A549 (cell line): ENCODE measurements around the gene SYK. TPM values are rescaled to one million over a fixed set of nuclear protein-coding genes. Genes with fewer than 3 reads are reported as not detected.

ENCODE experiments used
- ATAC-seq, 2 experiments: fragments of 200-7000 bp in 1 of 2; fragments of >200 bp in 1 of 2; cut with Nextera tagmentation in 1 of 2; cut with Tn5 transposase in 1 of 2; 3 replicates each; pipeline versions ENCODE4 v1.8.0 to v1.9.1; 2018 to 2020; ENCODE audit warnings: mild to moderate bottlenecking in 1 of 2, moderate library complexity in 1 of 2
- CTCF ChIA-PET: fragments of 300-600 bp; sonication (Branson Sonifier 250); formaldehyde crosslinking; extraction: SDS; loops from one replicate; lab custom pipeline; 2021; ENCODE audit warnings: antibody characterized with exemption, inconsistent platforms; lab: Yijun Ruan, JAX
- POLR2A ChIA-PET: fragments of 350-600 bp; formaldehyde crosslinking; extraction: SDS; loops from one replicate; lab custom pipeline; 2021; ENCODE audit warnings: antibody characterized with exemption, inconsistent platforms; lab: Yijun Ruan, JAX
- DNase-seq, 2 experiments: peaks; one replicate each; pipeline versions ENCODE4 v3.0.0 to v3.0.0-alpha.2; 2011 to 2016; ENCODE audit warnings: low read depth in 1 of 2, low spot score in 1 of 2
- FAIRE-seq: peaks from 2 replicates; lab custom pipeline; 2011; peaks lifted over from hg19 to GRCh38; lab: Jason Lieb, UNC
- H3K27ac ChIP-seq, 2 experiments: fragments of >200 bp; sonication (Bioruptor Twin); formaldehyde crosslinking; 3 replicates each; pipeline ENCODE4 v1.5.1; 2016 to 2017
- H3K4me1 ChIP-seq: fragments of >200 bp; sonication (Bioruptor Twin); formaldehyde crosslinking; 3 replicates; pipeline ENCODE4 v1.6.1; 2016
- H3K4me2 ChIP-seq: fragments of >200 bp; sonication (Bioruptor Twin); formaldehyde crosslinking; 3 replicates; pipeline ENCODE4 v1.6.1; 2016
- H3K4me3 ChIP-seq: fragments of >200 bp; sonication (Bioruptor Twin); formaldehyde crosslinking; 3 replicates; pipeline ENCODE4 v1.5.1; 2016
- H3K9me3 ChIP-seq: fragments of >200 bp; sonication (Bioruptor Twin); formaldehyde crosslinking; 3 replicates; pipeline ENCODE4 v1.6.1; 2016
- CBX8 ChIP-seq: fragments of 200-600 bp; sonication (generic); IDR thresholded peaks from 2 replicates; pipeline ENCODE4 v1.6.1; 2016
- FOSB ChIP-seq: fragments of 250-450 bp; sonication (Bioruptor Pico); IDR thresholded peaks from 2 replicates; pipeline ENCODE4 v1.5.0; 2020; ENCODE audit warnings: mild to moderate bottlenecking, moderate library complexity
- GATA3 ChIP-seq: IDR thresholded peaks from 2 replicates; pipeline ENCODE4 v1.6.1; 2012; ENCODE audit warnings: borderline replicate concordance
- HDAC2 ChIP-seq: fragments of 200-600 bp; sonication (generic); IDR thresholded peaks from 2 replicates; pipeline ENCODE4 v1.6.1; 2016
- HOXB13 ChIP-seq: fragments of 250-450 bp; sonication (Bioruptor Pico); IDR thresholded peaks from 2 replicates; pipeline ENCODE4 v1.5.0; 2020; ENCODE audit warnings: low read depth, mild to moderate bottlenecking, moderate library complexity
- HOXB5 ChIP-seq: fragments of 250-450 bp; sonication (Bioruptor Pico); IDR thresholded peaks from 2 replicates; pipeline ENCODE4 v1.5.0; 2020; ENCODE audit warnings: mild to moderate bottlenecking, moderate library complexity
- JUN ChIP-seq, 2 experiments: fragments of >200 bp; sonication (Bioruptor Twin); formaldehyde crosslinking; IDR thresholded peaks; 2 replicates in 1 of 2; 3 replicates in 1 of 2; pipeline ENCODE4 v1.6.1; 2016 to 2017
- JUNB ChIP-seq: fragments of >200 bp; sonication (Bioruptor Twin); formaldehyde crosslinking; IDR thresholded peaks from 2 replicates; pipeline ENCODE4 v1.6.1; 2016
- MAFK ChIP-seq: fragments of 450-650 bp; IDR thresholded peaks from 2 replicates; pipeline ENCODE4 v1.6.1; 2014; ENCODE audit not compliant: partially characterized antibody
- NFE2L2 ChIP-seq: fragments of 150-350 bp; conservative IDR thresholded peaks from 2 replicates; pipeline ENCODE4 v1.6.1; 2014; ENCODE audit warnings: low read length
- POLR2A ChIP-seq: IDR thresholded peaks from 2 replicates; pipeline ENCODE4 v1.6.1; 2012; ENCODE audit warnings: mild to moderate bottlenecking, low read length
- POLR2AphosphoS2 ChIP-seq: conservative IDR thresholded peaks from 2 replicates; pipeline ENCODE4 v1.6.1; 2012; ENCODE audit warnings: low read length, improper control_type of control experiment, inconsistent platforms
- RCOR1 ChIP-seq: fragments of 150-350 bp; IDR thresholded peaks from 2 replicates; pipeline ENCODE4 v1.6.1; 2014; ENCODE audit warnings: antibody characterized with exemption, low read length, low read depth
- RFX5 ChIP-seq: fragments of 450-650 bp; IDR thresholded peaks from 2 replicates; pipeline ENCODE4 v1.7.1; 2014; ENCODE audit warnings: antibody characterized with exemption, mild to moderate bottlenecking, moderate library complexity
- TFCP2L1 ChIP-seq: fragments of 250-450 bp; sonication (Bioruptor Pico); IDR thresholded peaks from 2 replicates; pipeline ENCODE4 v1.5.0; 2021; ENCODE audit warnings: mild to moderate bottlenecking
- TP53 ChIP-seq: fragments of 250-450 bp; sonication (Bioruptor Pico); IDR thresholded peaks from 2 replicates; pipeline ENCODE4 v1.5.0; 2021; ENCODE audit warnings: mild to moderate bottlenecking, moderate library complexity
- ZNF302 ChIP-seq: fragments of 250-450 bp; sonication (Bioruptor Pico); IDR thresholded peaks from 2 replicates; pipeline ENCODE4 v1.9.0; 2021; ENCODE audit warnings: inconsistent platforms, mild to moderate bottlenecking, moderate library complexity
- ZSCAN20 ChIP-seq: fragments of 250-450 bp; sonication (Bioruptor Pico); IDR thresholded peaks from 2 replicates; pipeline ENCODE4 v1.8.0; 2022; ENCODE audit warnings: mild to moderate bottlenecking, moderate library complexity
- WGBS: methylation state at CpG from one replicate; pipeline ENCODE4 v1.1.6; 2017; ENCODE audit errors: missing lambda C conversion rate; 5-methylcytosine and 5-hydroxymethylcytosine counted together
- polyA plus RNA-seq, 4 experiments: library from polyadenylated mRNA; depleted of rRNA in 3 of 4; stranded (reverse); fragments of >200 nt; fragmentation: RNase III in 1 of 4; extraction: RNeasy Plus Mini Kit Qiagen cat#74134 plus additional on column Dnase treatment in 1 of 4; gene quantifications; 2 replicates in 3 of 4; 3 replicates in 1 of 4; pipeline ENCODE4 v1.2.3, GENCODE V29; 2011 to 2017
- TF ChIP-seq, protein P1 (sequence below): IDR thresholded peaks from 2 replicates; pipeline ENCODE4 v1.6.1; 2012
- TF ChIP-seq, protein P2 (sequence below): fragments of 150-350 bp; IDR thresholded peaks from 2 replicates; pipeline ENCODE4 v1.6.1; 2014; ENCODE audit warnings: low read depth, mild to moderate bottlenecking, low read length
- TF ChIP-seq, protein P3 (sequence below): fragments of 450-650 bp; IDR thresholded peaks from 2 replicates; pipeline ENCODE4 v1.6.1; 2014; ENCODE audit warnings: antibody characterized with exemption
- TF ChIP-seq, protein P4 (sequence below): fragments of >200 bp; sonication (Bioruptor Twin); formaldehyde crosslinking; IDR thresholded peaks from 2 replicates; pipeline ENCODE4 v1.6.1; 2016
- TF ChIP-seq, protein P5 (sequence below): fragments of >200 bp; sonication (Bioruptor Twin); formaldehyde crosslinking; IDR thresholded peaks from 3 replicates; pipeline ENCODE4 v1.5.1; 2016

Gene SYK
- polyA plus RNA-seq, 2 of the 4 experiments (the other 2 are of a cell fraction) = 0.01 to 0.03 TPM

DNA sequence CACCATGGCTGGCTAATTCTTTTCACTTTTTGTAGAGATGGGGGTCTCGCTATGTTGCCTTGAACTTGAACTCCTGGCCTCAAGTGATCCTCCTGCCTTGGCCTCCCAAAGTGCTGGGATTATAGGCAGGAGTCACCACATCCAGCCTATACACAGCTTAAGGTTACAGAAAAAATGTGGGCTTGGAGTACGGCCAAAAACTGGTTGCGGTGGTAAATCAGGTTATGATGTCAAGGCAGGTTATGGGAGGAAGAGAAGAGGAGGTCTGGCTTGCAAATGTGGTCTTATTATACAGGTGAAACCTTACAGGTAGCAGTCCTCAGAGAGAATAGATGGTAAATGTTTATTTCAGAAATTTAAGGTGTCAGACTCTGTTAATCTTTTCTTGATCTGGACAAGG, 30.7 kb upstream of the SYK start:
- ChIA-PET CTCF (no interaction called here), POLR2A (interaction anchor here (0.5 kb wide), 1 partner anchor 1166 kb away, joined by 10 read pairs; the partner anchor contains the start of gene GADD45G)
- FAIRE-seq (no peak), DNase-seq (no peak), ATAC-seq (no peak)
- 2% methylated on average over 3 of the region's 3 CpGs for WGBS
- Histone ChIP-seq H3K9me3 (peaks cover 10% of the 10 kb centered on the region; the same call in 2 of the 3 replicates), H3K4me3 (no peak overlapping the region), H3K27ac (no peak overlapping the region), H3K4me2 (no peak overlapping the region), H3K4me1 (no peaks in the 10 kb centered on the region)
- TF ChIP-seq POLR2AphosphoS2 (no peak), JUNB (no peak), RCOR1 (no peak), HOXB5 (CRISPR knock-in tag) (no peak), TP53 (CRISPR knock-in tag) (no peak), JUN (IDR thresholded peaks at IDR 0.05) (no peak), HDAC2 (no peak), NFE2L2 (no peak), FOSB (CRISPR knock-in tag) (no peak), ZSCAN20 (CRISPR knock-in tag) (no peak), CBX8 (no peak), GATA3 (no peak)
- TF ChIP-seq, protein P1, sequence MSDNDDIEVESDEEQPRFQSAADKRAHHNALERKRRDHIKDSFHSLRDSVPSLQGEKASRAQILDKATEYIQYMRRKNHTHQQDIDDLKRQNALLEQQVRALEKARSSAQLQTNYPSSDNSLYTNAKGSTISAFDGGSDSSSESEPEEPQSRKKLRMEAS = no peak
- TF ChIP-seq, protein P2, sequence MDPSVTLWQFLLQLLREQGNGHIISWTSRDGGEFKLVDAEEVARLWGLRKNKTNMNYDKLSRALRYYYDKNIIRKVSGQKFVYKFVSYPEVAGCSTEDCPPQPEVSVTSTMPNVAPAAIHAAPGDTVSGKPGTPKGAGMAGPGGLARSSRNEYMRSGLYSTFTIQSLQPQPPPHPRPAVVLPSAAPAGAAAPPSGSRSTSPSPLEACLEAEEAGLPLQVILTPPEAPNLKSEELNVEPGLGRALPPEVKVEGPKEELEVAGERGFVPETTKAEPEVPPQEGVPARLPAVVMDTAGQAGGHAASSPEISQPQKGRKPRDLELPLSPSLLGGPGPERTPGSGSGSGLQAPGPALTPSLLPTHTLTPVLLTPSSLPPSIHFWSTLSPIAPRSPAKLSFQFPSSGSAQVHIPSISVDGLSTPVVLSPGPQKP = no peak
- TF ChIP-seq, protein P3, sequence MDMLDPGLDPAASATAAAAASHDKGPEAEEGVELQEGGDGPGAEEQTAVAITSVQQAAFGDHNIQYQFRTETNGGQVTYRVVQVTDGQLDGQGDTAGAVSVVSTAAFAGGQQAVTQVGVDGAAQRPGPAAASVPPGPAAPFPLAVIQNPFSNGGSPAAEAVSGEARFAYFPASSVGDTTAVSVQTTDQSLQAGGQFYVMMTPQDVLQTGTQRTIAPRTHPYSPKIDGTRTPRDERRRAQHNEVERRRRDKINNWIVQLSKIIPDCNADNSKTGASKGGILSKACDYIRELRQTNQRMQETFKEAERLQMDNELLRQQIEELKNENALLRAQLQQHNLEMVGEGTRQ = no peak

DNA sequence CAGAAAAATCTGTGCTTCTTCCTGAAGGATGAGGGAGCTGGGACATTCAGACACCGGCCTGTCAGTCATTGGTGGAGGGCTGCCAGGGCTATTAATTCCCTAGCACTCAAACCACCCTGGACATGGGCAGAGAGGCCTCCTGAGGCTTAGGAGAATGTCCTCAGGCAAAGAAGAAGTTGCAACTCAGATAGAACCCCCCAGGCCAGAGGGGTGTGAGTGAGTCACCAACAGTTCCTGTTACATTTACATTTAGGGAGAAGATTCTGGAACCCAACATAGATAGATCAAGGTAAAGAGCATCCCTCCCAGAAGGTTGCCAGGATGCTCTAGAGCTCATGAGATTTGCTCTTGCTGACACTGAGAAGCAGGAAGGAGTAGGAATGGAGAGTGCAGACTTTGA, 29.2 kb upstream of the SYK start:
- CTCF ChIA-PET = no interaction called here
- DNase-seq = no peak
- TF ChIP-seq, protein P4, sequence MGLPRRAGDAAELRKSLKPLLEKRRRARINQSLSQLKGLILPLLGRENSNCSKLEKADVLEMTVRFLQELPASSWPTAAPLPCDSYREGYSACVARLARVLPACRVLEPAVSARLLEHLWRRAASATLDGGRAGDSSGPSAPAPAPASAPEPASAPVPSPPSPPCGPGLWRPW = no peak
- TF ChIP-seq NFE2L2 (no peak), RFX5 (no peak), POLR2AphosphoS2 (no peak), MAFK (no peak), HOXB13 (CRISPR knock-in tag) (no peak), RCOR1 (no peak), ZNF302 (no peak), POLR2A (no peak), TFCP2L1 (CRISPR knock-in tag) (no peak), CBX8 (no peak)
- TF ChIP-seq, protein P3 = no peak
- TF ChIP-seq, protein P5, sequence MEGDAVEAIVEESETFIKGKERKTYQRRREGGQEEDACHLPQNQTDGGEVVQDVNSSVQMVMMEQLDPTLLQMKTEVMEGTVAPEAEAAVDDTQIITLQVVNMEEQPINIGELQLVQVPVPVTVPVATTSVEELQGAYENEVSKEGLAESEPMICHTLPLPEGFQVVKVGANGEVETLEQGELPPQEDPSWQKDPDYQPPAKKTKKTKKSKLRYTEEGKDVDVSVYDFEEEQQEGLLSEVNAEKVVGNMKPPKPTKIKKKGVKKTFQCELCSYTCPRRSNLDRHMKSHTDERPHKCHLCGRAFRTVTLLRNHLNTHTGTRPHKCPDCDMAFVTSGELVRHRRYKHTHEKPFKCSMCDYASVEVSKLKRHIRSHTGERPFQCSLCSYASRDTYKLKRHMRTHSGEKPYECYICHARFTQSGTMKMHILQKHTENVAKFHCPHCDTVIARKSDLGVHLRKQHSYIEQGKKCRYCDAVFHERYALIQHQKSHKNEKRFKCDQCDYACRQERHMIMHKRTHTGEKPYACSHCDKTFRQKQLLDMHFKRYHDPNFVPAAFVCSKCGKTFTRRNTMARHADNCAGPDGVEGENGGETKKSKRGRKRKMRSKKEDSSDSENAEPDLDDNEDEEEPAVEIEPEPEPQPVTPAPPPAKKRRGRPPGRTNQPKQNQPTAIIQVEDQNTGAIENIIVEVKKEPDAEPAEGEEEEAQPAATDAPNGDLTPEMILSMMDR = no peak
- TF ChIP-seq, all 56 proteins: peak for 0
- ATAC-seq (no peak), FAIRE-seq (no peak)
- 8% methylated on average over 1 of the region's 1 CpG for WGBS
- peaks cover 7% of the 10 kb centered on the region; the same call in 1 of the 3 replicates for H3K9me3 ChIP-seq
- H3K4me3 ChIP-seq = no peak overlapping the region
- POLR2A ChIA-PET = no interaction called here
- no peaks in the 10 kb centered on the region for H3K4me1 ChIP-seq
- no peak overlapping the region for H3K4me2 ChIP-seq
- H3K27ac ChIP-seq = no peak overlapping the region
